ENCODE data around the gene ZC2HC1C. TPM values are rescaled to one million over a fixed set of nuclear protein-coding genes. Genes with fewer than 3 reads are reported as not detected.

Gene ZC2HC1C
- total and polyA plus RNA-seq, 2 of the 13 experiments (the other 11 are each of a cell fraction or from before 2014, with no cell fraction given): 3.3 to 3.5 TPM

DNA sequence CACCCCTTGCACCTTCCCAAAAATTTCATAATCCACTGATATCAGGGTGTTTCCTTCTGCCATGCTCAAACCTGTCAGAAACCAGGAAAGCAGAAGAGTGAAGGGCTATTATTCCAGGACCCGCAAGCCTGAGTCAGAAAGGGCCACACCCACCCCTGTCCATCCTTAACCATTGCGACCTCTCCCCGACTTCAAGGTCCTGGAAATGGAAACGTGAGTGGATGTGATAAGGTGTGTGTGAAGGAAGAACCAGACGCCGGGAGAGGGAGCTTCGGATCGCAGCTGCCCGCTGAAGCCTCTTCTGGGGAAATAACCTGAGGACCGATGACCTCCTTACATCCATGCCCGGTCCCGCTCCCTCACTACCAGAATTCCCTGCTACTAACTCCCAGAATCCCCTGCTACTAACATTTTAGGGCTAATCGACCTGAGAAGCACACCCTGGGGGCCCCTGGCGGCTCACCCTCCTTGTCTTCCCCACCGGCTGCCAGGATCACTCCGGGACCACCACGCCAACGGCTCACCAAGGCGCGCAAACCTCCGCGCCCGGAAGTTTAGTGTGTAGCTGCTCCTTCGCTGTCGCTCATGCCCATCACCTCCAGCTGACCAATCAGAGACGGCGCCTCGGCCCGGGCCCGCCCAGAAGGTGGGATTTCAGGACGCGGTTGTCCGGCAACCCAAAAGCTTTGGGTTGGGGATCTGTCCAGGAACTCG lies 5.8 kb upstream of the ZC2HC1C start, which contains the start of gene ACYP1 (continued):
- TF ChIP-seq, protein P1, sequence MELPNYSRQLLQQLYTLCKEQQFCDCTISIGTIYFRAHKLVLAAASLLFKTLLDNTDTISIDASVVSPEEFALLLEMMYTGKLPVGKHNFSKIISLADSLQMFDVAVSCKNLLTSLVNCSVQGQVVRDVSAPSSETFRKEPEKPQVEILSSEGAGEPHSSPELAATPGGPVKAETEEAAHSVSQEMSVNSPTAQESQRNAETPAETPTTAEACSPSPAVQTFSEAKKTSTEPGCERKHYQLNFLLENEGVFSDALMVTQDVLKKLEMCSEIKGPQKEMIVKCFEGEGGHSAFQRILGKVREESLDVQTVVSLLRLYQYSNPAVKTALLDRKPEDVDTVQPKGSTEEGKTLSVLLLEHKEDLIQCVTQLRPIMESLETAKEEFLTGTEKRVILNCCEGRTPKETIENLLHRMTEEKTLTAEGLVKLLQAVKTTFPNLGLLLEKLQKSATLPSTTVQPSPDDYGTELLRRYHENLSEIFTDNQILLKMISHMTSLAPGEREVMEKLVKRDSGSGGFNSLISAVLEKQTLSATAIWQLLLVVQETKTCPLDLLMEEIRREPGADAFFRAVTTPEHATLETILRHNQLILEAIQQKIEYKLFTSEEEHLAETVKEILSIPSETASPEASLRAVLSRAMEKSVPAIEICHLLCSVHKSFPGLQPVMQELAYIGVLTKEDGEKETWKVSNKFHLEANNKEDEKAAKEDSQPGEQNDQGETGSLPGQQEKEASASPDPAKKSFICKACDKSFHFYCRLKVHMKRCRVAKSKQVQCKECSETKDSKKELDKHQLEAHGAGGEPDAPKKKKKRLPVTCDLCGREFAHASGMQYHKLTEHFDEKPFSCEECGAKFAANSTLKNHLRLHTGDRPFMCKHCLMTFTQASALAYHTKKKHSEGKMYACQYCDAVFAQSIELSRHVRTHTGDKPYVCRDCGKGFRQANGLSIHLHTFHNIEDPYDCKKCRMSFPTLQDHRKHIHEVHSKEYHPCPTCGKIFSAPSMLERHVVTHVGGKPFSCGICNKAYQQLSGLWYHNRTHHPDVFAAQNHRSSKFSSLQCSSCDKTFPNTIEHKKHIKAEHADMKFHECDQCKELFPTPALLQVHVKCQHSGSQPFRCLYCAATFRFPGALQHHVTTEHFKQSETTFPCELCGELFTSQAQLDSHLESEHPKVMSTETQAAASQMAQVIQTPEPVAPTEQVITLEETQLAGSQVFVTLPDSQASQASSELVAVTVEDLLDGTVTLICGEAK (IDR thresholded peaks at IDR 0.05): no peak
- TF ChIP-seq, protein P1 (CRISPR knock-in tag; IDR thresholded peaks at IDR 0.05): 0 out of 2 replicates have a peak, but pooled peaks have one; percentile 26
- TF ChIP-seq ERF (CRISPR knock-in tag; IDR thresholded peaks at IDR 0.05) (peak; percentile 49; the same call in 1 of the 2 replicates), TCF7 (IDR thresholded peaks at IDR 0.05; ENCODE audit: low read depth) (no peak), ZNF224 (CRISPR knock-in tag; IDR thresholded peaks at IDR 0.05) (no peak), ZNF225 (CRISPR knock-in tag; IDR thresholded peaks at IDR 0.05) (no peak), ZEB1 (IDR thresholded peaks at IDR 0.05; ENCODE audit: insufficient replicate concordance, low read depth) (peak; percentile 51), AGO1 (IDR thresholded peaks at IDR 0.05; ENCODE audit: low read depth, low read length, poor library complexity, severe bottlenecking) (no peak), ZFP90 (CRISPR knock-in tag; IDR thresholded peaks at IDR 0.05; ENCODE audit: borderline replicate concordance) (no peak), MBNL3 (CRISPR knock-in tag; conservative IDR thresholded peaks at IDR 0.05) (no peak), ZNF713 (CRISPR knock-in tag; IDR thresholded peaks at IDR 0.05) (no peak), ETV6 (CRISPR knock-in tag; conservative IDR thresholded peaks at IDR 0.05) (no peak), ZNF317 (CRISPR knock-in tag; IDR thresholded peaks at IDR 0.05) (0 out of 2 replicates have a peak, but pooled peaks have one; percentile 22), ZNF674 (CRISPR knock-in tag; IDR thresholded peaks at IDR 0.05; ENCODE audit: low read depth) (no peak), NFKB2 (CRISPR knock-in tag; IDR thresholded peaks at IDR 0.05; ENCODE audit: borderline replicate concordance) (no peak; the same call in 1 of the 2 replicates)
- TF ChIP-seq, protein P2, sequence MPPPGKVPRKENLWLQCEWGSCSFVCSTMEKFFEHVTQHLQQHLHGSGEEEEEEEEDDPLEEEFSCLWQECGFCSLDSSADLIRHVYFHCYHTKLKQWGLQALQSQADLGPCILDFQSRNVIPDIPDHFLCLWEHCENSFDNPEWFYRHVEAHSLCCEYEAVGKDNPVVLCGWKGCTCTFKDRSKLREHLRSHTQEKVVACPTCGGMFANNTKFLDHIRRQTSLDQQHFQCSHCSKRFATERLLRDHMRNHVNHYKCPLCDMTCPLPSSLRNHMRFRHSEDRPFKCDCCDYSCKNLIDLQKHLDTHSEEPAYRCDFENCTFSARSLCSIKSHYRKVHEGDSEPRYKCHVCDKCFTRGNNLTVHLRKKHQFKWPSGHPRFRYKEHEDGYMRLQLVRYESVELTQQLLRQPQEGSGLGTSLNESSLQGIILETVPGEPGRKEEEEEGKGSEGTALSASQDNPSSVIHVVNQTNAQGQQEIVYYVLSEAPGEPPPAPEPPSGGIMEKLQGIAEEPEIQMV (CRISPR knock-in tag; IDR thresholded peaks at IDR 0.05; ENCODE audit: low read depth): no peak
- TF ChIP-seq, protein P3, sequence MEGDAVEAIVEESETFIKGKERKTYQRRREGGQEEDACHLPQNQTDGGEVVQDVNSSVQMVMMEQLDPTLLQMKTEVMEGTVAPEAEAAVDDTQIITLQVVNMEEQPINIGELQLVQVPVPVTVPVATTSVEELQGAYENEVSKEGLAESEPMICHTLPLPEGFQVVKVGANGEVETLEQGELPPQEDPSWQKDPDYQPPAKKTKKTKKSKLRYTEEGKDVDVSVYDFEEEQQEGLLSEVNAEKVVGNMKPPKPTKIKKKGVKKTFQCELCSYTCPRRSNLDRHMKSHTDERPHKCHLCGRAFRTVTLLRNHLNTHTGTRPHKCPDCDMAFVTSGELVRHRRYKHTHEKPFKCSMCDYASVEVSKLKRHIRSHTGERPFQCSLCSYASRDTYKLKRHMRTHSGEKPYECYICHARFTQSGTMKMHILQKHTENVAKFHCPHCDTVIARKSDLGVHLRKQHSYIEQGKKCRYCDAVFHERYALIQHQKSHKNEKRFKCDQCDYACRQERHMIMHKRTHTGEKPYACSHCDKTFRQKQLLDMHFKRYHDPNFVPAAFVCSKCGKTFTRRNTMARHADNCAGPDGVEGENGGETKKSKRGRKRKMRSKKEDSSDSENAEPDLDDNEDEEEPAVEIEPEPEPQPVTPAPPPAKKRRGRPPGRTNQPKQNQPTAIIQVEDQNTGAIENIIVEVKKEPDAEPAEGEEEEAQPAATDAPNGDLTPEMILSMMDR (CRISPR knock-in tag; IDR thresholded peaks at IDR 0.05): no peak
